Measurements from ENCODE around the gene LCORL.

Gene LCORL

DNA sequence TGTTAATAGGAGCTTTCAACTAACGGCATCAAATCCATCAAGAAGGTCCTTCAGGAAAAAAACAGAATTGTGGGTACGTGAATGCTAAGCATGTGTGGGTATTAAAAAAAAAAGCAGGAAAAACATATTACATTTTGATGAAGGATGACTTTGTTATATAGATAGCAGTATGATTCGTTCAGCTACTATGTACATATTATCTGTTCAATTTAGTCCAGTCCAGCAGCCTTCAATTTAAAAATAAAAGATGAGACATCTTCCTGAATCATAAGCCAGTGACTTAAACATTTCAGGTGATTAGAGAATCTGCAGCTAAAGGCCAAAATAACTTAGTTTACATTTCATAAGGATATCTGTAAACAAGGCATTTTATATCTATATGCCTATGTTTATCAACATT, 63.4 kb downstream of the LCORL start:
- TF ChIP-seq, protein P1, sequence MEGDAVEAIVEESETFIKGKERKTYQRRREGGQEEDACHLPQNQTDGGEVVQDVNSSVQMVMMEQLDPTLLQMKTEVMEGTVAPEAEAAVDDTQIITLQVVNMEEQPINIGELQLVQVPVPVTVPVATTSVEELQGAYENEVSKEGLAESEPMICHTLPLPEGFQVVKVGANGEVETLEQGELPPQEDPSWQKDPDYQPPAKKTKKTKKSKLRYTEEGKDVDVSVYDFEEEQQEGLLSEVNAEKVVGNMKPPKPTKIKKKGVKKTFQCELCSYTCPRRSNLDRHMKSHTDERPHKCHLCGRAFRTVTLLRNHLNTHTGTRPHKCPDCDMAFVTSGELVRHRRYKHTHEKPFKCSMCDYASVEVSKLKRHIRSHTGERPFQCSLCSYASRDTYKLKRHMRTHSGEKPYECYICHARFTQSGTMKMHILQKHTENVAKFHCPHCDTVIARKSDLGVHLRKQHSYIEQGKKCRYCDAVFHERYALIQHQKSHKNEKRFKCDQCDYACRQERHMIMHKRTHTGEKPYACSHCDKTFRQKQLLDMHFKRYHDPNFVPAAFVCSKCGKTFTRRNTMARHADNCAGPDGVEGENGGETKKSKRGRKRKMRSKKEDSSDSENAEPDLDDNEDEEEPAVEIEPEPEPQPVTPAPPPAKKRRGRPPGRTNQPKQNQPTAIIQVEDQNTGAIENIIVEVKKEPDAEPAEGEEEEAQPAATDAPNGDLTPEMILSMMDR (IDR thresholded peaks at IDR 0.05; ENCODE audit: low read depth, low read length), result no peak
- no peak for DNase-seq (ENCODE audit: extremely low read depth, low read depth)

DNA sequence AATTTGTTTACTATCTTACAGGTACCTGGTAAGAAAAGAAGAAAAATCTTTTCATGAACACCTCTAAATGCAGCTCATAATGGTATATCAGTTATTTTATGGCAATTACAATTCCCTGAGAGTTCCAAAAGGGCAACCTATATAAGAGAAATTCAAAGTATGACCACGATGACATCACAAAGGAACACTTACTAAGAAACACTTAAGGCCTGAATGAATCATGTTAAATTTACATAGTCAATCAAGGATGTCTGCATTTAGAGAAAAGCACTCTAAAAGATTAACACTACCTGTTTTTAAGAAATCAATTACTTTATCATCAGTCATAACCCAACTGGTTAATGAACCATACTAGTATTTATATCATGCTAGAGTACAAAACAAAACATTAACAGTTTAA, 63.9 kb downstream of the LCORL start:
- TF ChIP-seq, protein P1 (IDR thresholded peaks at IDR 0.05; ENCODE audit: low read depth, low read length), result no peak
- DNase-seq (ENCODE audit: extremely low read depth, low read depth), result no peak

DNA sequence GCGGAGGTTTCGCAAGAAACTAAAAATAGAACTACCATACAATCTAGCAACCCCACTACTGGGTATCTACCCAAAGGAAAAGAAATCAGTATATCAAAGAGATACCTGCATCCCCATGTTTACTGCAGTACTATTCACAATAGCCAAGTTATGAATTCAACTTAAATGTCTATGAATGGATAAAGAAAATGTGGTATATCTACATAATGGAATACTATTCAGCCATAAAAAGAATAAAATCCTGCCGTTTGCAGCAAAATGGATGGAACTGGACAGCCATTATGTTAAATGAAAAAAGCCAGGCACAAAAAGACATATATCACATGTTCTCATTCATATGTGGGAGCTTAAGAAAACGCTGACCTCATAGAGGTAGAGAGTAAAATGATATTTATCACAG, 65.3 kb downstream of the LCORL start:
- TF ChIP-seq, protein P1 (IDR thresholded peaks at IDR 0.05; ENCODE audit: low read depth, low read length), result no peak
- no peak for DNase-seq (ENCODE audit: extremely low read depth, low read depth)

DNA sequence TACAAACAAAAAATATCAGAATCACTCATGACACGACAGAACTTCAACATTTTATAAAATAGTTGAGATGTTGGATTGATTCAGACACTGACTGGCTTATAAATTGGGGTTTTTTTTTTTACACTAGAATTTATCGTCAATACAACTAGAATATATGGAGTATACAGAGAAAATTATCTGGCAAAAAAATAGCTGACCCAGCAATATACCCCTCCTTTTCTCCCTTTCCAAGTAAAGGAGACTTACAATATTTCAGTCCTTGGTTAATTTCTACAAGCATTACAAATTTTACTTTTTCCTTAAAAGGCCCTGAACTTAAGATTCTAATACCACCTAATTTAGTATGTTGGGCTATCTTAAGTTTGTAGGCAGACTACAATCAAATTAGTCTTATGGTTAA, 76.3 kb downstream of the LCORL start:
- no peak for DNase-seq (ENCODE audit: extremely low read depth, low read depth)
- TF ChIP-seq, protein P1 (IDR thresholded peaks at IDR 0.05; ENCODE audit: low read depth, low read length), result no peak

DNA sequence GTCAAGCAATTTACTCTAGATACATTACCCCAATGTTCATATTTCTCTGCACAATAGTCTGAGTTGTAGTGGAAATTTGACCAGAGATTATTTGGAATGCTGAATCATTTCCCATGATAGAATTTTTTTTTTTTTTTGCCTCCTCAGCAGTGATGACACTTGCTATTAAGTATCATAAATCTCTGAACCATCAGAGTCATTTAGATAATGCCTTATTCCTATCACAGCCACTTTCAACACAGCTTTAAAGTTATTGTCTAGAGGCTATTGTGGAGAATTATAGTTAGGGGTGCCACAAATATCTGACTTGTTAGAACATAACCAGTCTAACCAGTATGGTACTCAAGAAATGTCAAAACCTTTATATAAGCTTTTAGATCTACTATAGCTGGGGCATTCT, 79.8 kb downstream of the LCORL start:
- no peak for DNase-seq (ENCODE audit: extremely low read depth, low read depth)
- TF ChIP-seq, protein P1 (IDR thresholded peaks at IDR 0.05; ENCODE audit: low read depth, low read length), result no peak

DNA sequence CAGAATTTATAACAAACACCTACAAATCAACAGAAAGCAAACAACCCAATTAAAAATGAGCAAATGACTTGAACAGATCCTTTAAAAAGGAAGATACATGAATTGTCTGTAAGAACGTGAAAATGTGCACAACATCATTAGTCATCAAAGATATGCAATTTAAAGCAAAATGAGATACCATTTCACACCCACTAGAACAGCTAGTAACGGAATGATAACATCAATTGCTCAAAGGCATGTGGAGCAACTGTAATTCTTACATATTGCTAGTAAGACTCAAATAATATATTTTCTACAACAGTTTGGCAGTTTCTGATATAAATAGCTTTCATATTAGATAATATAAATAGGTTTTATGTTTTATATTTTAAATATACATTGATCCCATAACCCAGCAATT, 82.5 kb downstream of the LCORL start:
- no peak for DNase-seq (ENCODE audit: extremely low read depth, low read depth)
- TF ChIP-seq, protein P1 (IDR thresholded peaks at IDR 0.05; ENCODE audit: low read depth, low read length), result no peak

DNA sequence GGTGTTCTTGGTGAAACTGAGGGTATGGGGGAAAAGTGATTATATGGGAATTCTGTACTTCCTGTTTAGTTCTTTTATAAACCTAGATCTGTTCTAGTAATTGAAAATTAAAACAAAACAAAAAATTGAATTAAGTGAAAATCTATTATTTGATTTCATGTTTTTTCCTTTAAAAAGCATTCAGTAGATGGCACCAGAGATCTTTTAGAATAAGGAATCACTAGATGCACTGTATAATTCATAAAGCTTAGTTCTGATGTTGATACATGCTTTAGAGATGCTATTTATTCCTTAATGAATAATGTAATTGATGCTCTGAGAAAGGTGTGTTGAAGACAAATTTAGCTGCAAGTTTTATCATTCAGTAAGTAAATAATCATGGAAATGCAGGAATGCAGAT, 87.3 kb downstream of the LCORL start:
- TF ChIP-seq, protein P1 (IDR thresholded peaks at IDR 0.05; ENCODE audit: low read depth, low read length), result peak; percentile 5
- no peak for DNase-seq (ENCODE audit: extremely low read depth, low read depth)
